NCI-H226 (cell line): ENCODE measurements around the gene ATCAY.
"Not testable (repeated sequence)": the region's sequence is repeated elsewhere in the genome, so short reads cannot be mapped to it uniquely, and the experiment has no call there.

Experiments
- DNase-seq: peaks from one replicate; pipeline ENCODE4 v3.0.0-alpha.2; 2015

The ATCAY gene

DNA sequence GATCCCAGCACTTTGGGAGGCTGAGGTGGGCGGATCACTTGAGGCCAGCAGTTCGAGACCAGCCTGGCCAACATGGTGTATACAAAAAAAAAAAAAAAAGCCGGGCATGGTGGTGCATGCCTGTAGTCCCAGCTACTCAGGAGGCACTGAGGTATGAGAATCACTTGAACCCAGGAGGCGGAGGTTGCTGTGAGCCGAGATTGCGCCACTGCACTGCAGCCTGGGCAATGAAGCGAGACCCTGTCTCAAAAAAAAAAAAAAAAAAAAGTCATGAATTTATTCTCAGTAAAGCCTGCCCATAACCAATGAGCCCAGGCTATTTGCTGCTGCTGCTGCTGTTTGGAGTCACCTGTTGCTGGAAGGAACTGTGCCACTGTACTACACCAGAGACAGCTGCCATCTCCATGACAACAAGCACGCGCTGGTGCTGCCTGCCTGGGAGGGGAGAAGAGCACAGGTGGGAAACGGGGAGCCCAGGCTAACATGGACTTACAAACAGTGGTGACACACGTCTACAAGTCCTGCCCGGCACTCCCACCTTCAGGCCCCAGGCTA is 23.0 kb upstream of the ATCAY start:
- no peak for DNase-seq

- no peak for DNase-seq
Measured at GRCh38 chr19:3860499-3860898, 20.0 kb upstream of the ATCAY start.

GRCh38 chr19:3862826-3863500 is 17.5 kb upstream of the ATCAY start:
- no peak for DNase-seq

- DNase-seq: no peak
Measured at GRCh38 chr19:3863648-3864047, 16.8 kb upstream of the ATCAY start.

- DNase-seq: no peak
Measured at GRCh38 chr19:3866910-3867638, 13.4 kb upstream of the ATCAY start.

- no peak for DNase-seq
Measured at GRCh38 chr19:3867971-3868769, 12.3 kb upstream of the ATCAY start.

DNA sequence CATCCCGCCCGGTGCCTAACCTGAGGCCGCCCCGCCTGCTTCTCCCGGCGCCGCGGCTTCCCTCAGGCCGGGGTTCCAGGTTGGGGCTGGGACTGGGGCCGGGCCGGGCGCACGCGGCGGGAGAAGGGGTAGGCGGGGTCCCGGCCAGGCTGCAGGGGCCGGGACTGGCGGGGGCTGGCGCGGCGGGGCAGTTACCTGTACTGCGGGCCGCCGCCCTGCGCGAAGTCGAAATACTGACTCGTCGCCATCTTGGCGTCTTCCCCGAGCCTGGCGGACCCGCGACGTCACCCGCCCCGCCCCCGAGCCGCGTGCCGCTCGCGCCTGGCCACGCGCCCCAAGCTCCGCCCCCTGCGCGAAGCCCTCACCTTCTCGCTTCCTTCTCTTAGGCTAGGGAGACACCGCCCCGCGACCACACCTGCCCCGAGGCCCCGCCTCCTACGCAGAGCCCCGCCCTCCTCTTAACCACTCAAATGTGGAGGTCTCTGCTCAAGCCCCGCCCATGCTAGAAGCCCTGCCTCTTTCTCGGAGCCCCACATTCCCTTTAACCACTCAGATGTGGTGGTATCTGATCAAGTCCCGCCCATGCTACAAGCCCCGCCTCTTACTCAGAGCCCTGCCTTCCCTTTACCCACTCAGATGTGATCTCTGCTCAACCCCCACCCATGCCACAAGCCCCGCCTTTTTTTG is 11.6 kb upstream of the ATCAY start, which contains the start of gene ZFR2:
ZFR2 (minus strand) TSS at position 269 of the 687 bp plus-strand sequence; CDS start at position 248, 21 bp downstream.
- DNase-seq: no peak

DNA sequence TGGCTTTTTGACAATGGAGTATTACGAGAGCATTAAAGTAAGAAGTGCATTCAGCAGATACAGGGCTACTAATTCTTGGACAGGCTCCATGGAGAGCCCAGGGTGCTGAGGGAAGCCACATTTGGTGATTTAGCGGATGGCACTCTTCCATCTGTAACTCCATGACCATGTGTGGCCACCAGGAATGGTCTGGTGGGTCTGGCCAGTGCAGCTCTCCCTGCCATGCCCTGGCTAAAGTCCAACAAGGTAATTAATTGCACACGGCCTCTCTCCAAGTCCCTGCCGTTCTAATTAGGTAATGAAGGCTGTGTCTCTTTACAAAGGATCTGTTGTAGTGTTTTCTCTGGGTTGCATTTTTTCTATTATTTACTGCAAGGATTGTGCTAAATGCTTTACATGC is 7.3 kb upstream of the ATCAY start:
- no peak for DNase-seq

- DNase-seq: not testable (repeated sequence)
Measured at GRCh38 chr19:3874695-3875094, 5.8 kb upstream of the ATCAY start.

GRCh38 chr19:3879656-3880055 is 829 bp upstream of the ATCAY start:
- no peak for DNase-seq

- no peak for DNase-seq
Measured at GRCh38 chr19:3881272-3882040, 971 bp downstream of the ATCAY start.

GRCh38 chr19:3882041-3882384 is 1.5 kb downstream of the ATCAY start:
- no peak for DNase-seq

DNA sequence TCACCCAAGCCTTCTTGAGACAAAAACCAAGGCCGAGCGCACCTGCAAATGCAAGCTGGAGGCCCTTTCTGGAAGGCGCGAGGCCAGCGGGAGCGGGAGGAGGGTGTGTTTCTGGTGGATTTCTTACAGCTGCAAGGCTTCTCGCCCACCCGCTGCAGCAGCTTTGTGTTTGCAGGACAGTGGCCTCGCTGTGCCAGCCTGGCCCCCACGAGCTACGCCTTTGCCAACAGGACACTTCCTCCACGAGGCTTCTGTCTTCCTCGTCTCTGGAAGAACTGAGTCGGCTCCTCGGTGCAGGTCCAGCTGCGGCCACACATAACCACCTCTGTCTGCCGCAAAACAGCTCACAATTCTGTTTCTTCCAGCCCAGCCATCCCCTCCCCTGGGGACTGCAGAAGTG is 10.1 kb downstream of the ATCAY start:
- DNase-seq: no peak

- DNase-seq: no peak
Measured at GRCh38 chr19:3893509-3894179, 13.2 kb downstream of the ATCAY start.

DNA sequence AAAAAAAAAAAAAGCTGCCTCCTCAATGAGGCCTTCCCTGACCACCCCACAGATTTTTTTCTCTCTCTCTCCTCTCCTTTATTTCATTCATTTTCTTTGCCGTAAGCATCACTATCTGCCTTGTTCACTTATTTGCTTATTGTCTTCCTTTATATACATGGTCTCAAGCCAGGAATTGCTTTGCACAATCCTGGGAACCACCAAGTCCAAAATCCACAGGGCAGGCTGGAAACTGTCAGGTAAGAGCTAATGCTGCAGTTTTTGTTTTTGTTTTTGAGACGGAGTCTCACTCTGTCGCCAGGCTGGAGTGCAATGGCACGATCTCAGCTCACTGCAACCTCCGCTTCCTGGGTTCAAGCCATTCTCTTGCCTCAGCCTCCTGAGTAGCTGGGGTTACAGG is 14.5 kb downstream of the ATCAY start:
- DNase-seq: not testable (repeated sequence)

DNA sequence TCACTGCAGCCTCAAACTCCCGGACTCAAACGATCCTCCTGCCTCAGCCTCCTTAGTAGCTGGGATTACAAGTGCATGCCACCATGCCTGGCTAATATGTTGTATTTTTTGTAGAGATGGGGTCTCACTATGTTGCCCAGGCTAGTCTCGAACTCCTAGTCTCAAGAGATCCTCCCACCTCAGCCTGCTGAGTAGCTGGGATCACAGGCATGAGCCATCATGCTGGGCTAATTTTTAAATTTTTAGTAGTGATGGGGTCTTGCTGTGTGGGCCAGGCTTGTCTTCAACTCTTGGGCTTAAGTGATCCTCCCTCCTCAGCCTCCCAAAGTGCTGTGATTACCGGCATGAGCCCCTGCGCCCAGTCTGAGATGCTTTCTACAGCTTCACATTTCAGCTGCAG is 15.3 kb downstream of the ATCAY start:
- DNase-seq: no peak

- DNase-seq: no peak
Measured at GRCh38 chr19:3897936-3898335, 17.5 kb downstream of the ATCAY start.

DNA sequence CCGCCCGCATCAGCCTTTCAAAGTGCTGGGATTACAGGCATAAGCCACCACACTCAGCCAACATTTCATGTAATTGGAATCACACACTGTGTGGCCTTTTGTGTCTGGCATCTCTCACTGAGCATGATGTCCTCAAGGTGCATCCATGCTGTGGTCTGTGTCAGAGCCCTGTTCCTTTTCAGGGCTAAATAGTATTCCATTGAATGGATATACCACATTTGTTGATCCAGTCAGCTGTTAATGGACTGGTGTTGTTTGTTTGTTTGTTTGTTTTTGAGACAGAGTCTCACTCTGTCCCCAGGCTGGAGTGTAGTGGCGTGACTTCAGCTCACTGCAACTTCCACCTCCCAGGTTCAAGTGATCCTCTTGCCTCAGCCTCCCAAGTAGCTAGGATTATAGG is 17.9 kb downstream of the ATCAY start:
- DNase-seq: no peak

- DNase-seq: peak; percentile 48
Measured at GRCh38 chr19:3899531-3900294, 19.2 kb downstream of the ATCAY start.

DNA sequence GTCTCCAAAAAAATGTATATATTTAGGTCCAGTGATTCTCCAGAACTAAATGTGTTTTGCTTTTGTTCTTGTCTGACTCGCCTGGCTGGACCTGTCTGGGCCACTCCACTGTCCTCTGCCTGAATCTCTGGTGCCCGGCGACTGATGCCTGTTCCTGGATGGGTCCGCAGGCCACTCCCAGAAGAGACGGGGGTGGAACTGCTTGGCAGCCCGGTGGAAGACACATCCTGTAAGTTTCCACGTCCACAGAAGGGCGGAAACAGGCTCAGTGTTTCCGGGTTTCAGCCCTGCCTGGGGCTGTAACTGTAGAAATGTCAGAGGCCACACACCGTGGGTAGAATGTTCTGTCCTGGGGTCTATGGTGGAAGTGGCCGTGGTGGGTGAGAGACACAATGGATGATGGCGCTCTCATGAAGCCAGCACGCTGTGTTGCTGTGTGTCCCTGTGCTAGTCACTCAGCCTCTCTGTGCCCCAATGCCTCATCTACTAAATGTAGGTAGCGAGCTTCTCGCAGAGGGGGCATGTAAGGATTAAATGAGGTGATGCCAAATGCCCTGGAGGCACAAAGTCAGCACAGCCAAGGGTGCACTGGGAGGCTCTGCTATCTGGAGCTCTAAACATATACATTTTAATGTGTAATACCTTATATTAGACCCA is 22.0 kb downstream of the ATCAY start:
- no peak for DNase-seq
